Mucosa of gallbladder (tissue), 1 donor: ENCODE results near the gene SHISA6. TPM values are rescaled to one million over a fixed set of nuclear protein-coding genes. Genes with fewer than 3 reads are reported as not detected.

Source experiments
- DNase-seq: peaks from one replicate; pipeline ENCODE4 v3.0.0-alpha.2; 2020; ENCODE audit warnings: low spot score
- total RNA-seq: library from RNA; stranded (reverse); gene quantifications from one replicate; pipeline ENCODE4 v1.2.1, GENCODE V29; 2021
- donor health status: DM: no; HTN: no; CAD: no.

The SHISA6 gene
- total RNA-seq, 1 donor from 2014 or later: 0.75 TPM

GRCh38 chr17:11583306-11583992 lies 342.4 kb downstream of the SHISA6 start:
- no peak for DNase-seq

- DNase-seq: no peak
Measured at GRCh38 chr17:11589716-11590115, 348.7 kb downstream of the SHISA6 start.

DNA sequence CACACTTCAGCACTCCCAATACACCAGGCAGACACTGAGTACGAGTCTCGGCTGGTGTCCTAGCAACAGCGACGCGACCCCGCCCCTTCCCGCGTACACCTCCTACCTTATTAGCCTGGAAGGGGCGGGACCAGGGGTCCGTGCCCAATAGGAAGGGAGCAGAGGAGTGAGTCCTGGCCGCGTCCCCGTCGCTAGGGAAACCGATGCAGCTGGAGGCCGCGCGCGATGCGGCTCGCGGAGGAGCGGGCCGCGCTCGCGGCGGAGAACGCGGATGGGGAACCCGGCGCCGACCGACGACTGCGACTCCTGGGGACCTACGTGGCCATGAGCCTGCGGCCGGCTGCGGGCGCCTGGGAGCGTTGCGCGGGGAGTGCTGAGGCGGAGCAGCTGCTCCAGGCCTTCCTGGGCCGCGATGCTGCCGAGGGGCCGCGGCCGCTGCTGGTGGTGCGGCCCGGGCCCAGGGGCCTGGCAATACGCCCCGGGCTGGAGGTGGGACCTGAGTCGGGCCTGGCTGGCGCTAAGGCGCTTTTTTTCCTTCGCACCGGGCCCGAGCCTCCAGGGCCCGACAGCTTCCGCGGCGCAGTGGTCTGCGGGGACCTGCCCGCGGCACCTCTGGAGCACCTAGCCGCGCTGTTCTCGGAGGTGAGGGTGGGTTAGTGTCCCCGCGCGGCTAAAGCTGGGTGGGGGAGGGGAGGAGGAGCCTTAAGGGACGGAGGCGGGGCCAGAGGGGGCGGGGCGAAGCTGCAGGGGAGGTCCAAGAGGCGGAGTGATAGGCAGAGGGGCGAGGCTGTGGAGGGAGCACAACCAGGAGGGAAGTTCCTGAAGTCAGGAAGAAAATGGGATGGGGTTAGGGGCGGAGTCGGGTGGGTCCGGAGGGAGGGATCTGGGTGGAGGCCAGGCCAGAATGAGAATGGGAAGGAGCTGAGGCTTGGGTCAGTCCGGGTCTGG lies 357.5 kb downstream of the SHISA6 start, which contains the start of gene DNAH9:
DNAH9 (plus strand) TSS at position 197 of the 948 bp plus-strand sequence; CDS start at position 226, 29 bp downstream.
- DNase-seq: peak; percentile 96

- DNase-seq: no peak
Measured at GRCh38 chr17:11601661-11602060, 360.6 kb downstream of the SHISA6 start.

DNA sequence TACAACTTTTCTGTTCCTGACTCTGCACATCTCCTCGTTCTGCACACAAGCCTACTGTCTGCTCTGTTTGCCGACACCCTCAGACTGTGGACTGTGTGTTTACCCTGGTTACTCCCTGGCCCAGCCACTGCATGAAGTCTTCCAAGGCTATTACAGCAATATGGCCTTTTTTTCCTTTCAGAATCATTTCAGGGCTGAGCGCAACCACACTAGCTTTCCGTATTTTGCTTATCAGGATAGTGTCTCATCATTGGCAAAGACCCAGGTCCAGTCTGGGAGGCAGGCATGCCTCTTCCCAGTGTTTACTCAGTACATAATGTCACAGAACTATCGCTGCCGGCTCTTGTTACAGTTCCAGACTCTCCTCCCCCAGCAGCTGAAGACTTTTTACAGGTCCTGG lies 367.4 kb downstream of the SHISA6 start:
- peak; percentile 87 for DNase-seq

- no peak for DNase-seq
Measured at GRCh38 chr17:11610999-11611566, 370.1 kb downstream of the SHISA6 start.

- DNase-seq: no peak
Measured at GRCh38 chr17:11612956-11613355, 371.9 kb downstream of the SHISA6 start.
